HG03139 (cell line): ENCODE data around the gene SYT8.
"Not testable (repeated sequence)": the region's sequence is repeated elsewhere in the genome, so short reads cannot be mapped to it uniquely, and the experiment has no call there.

ENCODE experiments used
- ATAC-seq: cut with Tn5 transposase; IDR thresholded peaks from one replicate; pipeline ENCODE4 v1.9.1; 2021; ENCODE audit not compliant: unreplicated experiment

Gene SYT8

DNA sequence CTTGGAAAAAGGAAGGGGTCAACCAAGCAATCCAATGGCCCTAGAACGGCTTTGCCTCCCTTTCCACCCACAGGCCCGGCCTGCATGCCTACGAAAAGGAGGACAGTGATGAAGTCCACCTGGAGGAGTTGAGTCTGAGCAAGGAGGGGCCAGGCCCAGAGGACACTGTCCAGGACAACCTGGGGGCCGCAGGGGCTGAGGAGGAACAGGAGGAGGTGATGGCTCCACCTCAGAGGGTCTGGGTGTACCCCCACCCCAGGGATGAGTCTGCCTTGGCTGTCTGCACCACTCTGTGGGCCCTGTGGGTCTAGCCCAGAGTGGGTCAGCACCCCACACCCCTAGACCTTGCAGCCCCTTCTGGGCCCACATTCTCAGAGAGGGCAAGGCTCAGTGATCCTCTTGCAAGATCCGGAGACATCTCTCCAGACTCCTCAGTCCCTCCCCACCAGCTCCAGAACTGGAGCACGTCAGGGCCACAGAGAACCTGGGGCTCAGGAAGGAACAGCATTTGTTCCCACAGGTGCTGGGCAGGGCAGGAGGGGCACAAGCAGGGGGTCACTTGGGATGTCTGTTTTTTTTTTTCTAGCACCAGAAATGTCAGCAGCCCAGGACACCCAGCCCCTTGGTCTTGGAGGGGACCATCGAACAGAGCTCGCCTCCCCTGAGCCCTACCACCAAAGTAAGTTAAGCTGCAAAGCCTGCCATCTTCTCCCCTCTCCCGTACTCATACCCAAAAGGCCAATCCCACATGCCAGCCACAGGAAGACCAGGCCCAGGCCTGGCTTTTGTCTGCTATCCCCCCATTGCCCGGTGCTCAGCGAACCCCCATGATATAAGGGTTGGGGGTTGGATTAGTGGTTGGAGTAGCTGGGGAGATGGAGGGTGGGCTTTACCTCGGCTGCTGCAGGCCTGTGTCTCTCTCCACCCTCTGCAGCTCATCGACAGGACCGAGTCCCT, 48.8 kb downstream of the SYT8 start:
- no peak for ATAC-seq

- no peak for ATAC-seq
Measured at GRCh38 chr11:1884303-1884700, 49.5 kb downstream of the SYT8 start.

DNA sequence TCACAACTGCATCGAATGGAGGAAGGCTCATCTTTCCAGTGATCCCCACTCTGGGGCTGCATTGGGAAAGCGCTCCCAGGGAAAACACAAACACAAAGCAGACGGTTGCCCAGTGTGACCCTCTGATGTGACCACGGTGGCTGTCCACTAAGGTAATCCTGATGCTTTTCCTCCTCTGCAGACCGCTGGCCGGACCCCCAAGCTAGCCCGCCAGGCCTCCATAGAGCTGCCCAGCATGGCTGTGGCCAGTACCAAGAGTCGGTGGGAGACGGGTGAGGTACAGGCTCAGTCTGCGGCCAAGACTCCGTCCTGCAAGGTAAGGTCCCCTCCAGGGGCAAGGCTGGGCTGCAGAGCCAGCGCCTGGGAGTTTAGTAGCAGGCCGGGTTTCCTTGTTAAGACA, 51.8 kb downstream of the SYT8 start:
- not testable (repeated sequence) for ATAC-seq
